Fibroblast of pulmonary artery (primary cell): ENCODE data around the gene WFDC5.

ENCODE experiments used
- DNase-seq: peaks from one replicate; pipeline ENCODE4 v3.0.0-alpha.2; 2010; ENCODE audit warnings: low read depth
- H3K4me3 ChIP-seq: replicated peaks from 2 replicates; pipeline ENCODE4 v1.5.1; 2011; ENCODE audit warnings: low read depth, mild to moderate bottlenecking, control low read depth, low read length, moderate library complexity
- CTCF ChIP-seq: IDR thresholded peaks from 2 replicates; pipeline ENCODE4 v1.5.1; 2011; ENCODE audit warnings: mild to moderate bottlenecking, control low read depth, low read length, inconsistent platforms; ENCODE audit errors: missing control alignments

WFDC5 gene

DNA sequence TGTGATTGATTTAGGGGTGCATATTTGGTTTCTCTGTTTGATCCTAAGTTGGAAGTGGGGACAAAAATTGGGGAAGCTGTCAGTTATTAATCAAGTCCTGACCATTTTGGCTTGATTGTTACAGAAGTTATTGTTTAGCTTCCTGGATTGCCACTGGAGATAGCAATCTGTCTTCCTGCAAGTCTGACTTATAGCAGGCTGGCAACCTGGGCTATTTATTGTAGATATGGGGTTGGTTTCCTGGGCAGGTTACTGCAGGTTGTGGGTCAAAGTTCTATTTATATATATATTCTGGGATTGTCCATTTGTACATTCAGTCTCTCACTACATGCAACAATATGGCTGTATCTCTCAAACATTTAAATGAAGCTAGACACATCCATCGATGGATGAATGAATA, 31.8 kb downstream of the WFDC5 start:
- H3K4me3 ChIP-seq, result no peak overlapping the region
- DNase-seq, result no peak
- TF ChIP-seq CTCF, result no peak

DNA sequence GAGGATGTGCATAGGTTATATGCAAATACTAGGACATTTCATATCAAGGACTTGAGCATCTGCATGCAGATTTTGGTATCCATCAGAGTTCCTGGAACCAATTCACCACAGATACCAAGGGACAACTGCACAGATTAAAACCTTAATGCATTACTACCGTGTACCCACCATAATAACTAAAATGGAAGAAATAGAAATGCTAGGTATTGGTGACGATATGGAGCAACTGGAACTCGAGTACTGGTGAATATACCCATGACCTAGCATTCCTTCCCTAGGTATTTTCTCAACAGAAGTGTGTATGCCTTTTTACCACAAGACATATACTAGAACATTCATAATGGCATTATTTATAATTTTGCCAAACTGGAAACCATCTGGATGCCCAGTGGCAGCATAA, 32.5 kb downstream of the WFDC5 start:
- DNase-seq, result no peak
- TF ChIP-seq CTCF, result no peak
- H3K4me3 ChIP-seq, result no peak overlapping the region

- DNase-seq, result peak; percentile 29
- H3K4me3 ChIP-seq, result no peak overlapping the region
- TF ChIP-seq CTCF, result peak; percentile 58
Measured at GRCh38 chr20:45080867-45081624, 33.9 kb downstream of the WFDC5 start.

DNA sequence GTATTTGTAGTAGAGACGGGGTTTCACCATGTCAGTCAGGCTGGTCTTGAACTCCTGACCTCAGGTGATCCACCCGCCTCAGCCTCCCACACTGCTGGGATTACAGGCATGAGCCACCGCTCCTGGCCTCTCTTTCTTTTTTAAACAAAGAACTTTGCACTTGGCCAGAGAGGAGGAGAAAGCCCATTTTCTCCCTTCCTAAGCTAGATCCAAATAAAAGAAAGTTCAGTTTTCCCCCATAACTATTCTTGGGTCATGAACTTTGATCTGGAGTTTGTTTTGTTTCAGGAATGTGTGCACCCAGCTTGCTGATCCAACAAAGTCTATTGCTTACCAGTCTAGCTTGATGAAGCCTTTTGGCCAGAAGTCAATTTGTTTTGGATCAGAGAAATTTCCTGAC, 37.4 kb downstream of the WFDC5 start:
- no peak overlapping the region for H3K4me3 ChIP-seq
- TF ChIP-seq CTCF, result no peak
- DNase-seq, result no peak

- H3K4me3 ChIP-seq, result no peak overlapping the region
- no peak for TF ChIP-seq CTCF
- DNase-seq, result no peak
Measured at GRCh38 chr20:45073221-45073620, 41.8 kb downstream of the WFDC5 start.

DNA sequence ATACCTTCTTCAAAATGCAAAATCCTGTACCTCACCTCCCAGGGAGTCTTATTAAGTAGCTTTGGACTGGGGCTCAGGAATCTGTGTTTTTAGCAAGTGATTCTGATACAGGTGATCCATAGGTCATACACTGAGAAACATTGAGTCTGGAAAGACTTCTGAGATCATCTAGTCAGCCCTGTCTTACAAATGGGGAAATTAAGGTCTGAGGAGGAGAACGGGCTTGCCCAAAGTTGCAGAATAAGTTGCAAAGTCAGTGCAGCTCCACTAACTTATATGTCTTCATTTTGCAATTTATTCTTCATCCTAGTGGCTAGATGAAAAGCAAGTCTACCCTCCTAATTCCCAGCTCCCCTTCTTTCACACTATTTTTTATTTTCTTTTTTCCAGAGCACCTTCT, 42.9 kb downstream of the WFDC5 start:
- no peak for TF ChIP-seq CTCF
- DNase-seq, result no peak
- no peak overlapping the region for H3K4me3 ChIP-seq
